ENCODE data around the gene GYPA.
"Not testable (repeated sequence)": the region's sequence is repeated elsewhere in the genome, so short reads cannot be mapped to it uniquely, and the experiment has no call there.

GRCh38 chr4:144061556-144061955 lies 79.0 kb downstream of the GYPA start:
- TF ChIP-seq CTCF (IDR thresholded peaks at IDR 0.05; ENCODE audit: low read depth, low read length); POLR2A (IDR thresholded peaks at IDR 0.05; ENCODE audit: extremely low read depth, insufficient read length): not testable (repeated sequence)
